A549 (cell line): ENCODE results near the gene ULBP3. TPM values are rescaled to one million over a fixed set of nuclear protein-coding genes. Genes with fewer than 3 reads are reported as not detected.

Experiments used
- ATAC-seq, 2 experiments: fragments of 200-7000 bp in 1 of 2; fragments of >200 bp in 1 of 2; cut with Nextera tagmentation in 1 of 2; cut with Tn5 transposase in 1 of 2; 3 replicates each; pipeline versions ENCODE4 v1.8.0 to v1.9.1; 2018 to 2020; ENCODE audit warnings: mild to moderate bottlenecking in 1 of 2, moderate library complexity in 1 of 2
- CTCF ChIA-PET: fragments of 300-600 bp; sonication (Branson Sonifier 250); formaldehyde crosslinking; extraction: SDS; loops from one replicate; lab custom pipeline; 2021; ENCODE audit warnings: antibody characterized with exemption, inconsistent platforms; lab: Yijun Ruan, JAX
- POLR2A ChIA-PET: fragments of 350-600 bp; formaldehyde crosslinking; extraction: SDS; loops from one replicate; lab custom pipeline; 2021; ENCODE audit warnings: antibody characterized with exemption, inconsistent platforms; lab: Yijun Ruan, JAX
- DNase-seq, 2 experiments: peaks; one replicate each; pipeline versions ENCODE4 v3.0.0 to v3.0.0-alpha.2; 2011 to 2016; ENCODE audit warnings: low read depth in 1 of 2, low spot score in 1 of 2
- FAIRE-seq: peaks from 2 replicates; lab custom pipeline; 2011; peaks lifted over from hg19 to GRCh38; lab: Jason Lieb, UNC
- H3K27ac ChIP-seq, 2 experiments: fragments of >200 bp; sonication (Bioruptor Twin); formaldehyde crosslinking; 3 replicates each; pipeline ENCODE4 v1.5.1; 2016 to 2017
- H3K4me1 ChIP-seq: fragments of >200 bp; sonication (Bioruptor Twin); formaldehyde crosslinking; 3 replicates; pipeline ENCODE4 v1.6.1; 2016
- H3K4me2 ChIP-seq: fragments of >200 bp; sonication (Bioruptor Twin); formaldehyde crosslinking; 3 replicates; pipeline ENCODE4 v1.6.1; 2016
- H3K4me3 ChIP-seq: fragments of >200 bp; sonication (Bioruptor Twin); formaldehyde crosslinking; 3 replicates; pipeline ENCODE4 v1.5.1; 2016
- H3K9me3 ChIP-seq: fragments of >200 bp; sonication (Bioruptor Twin); formaldehyde crosslinking; 3 replicates; pipeline ENCODE4 v1.6.1; 2016
- ATOH8 ChIP-seq: fragments of 250-450 bp; sonication (Bioruptor Pico); IDR thresholded peaks from 2 replicates; pipeline ENCODE4 v1.5.0; 2020; ENCODE audit warnings: low read depth, mild to moderate bottlenecking, moderate library complexity
- CHD2 ChIP-seq: fragments of 150-350 bp; IDR thresholded peaks from 2 replicates; pipeline ENCODE4 v1.6.1; 2014; ENCODE audit warnings: low read length; ENCODE audit not compliant: partially characterized antibody
- CHD4 ChIP-seq: fragments of 200-600 bp; sonication (generic); IDR thresholded peaks from 2 replicates; pipeline ENCODE4 v1.6.1; 2016; ENCODE audit warnings: antibody characterized with exemption, mild to moderate bottlenecking, borderline replicate concordance
- EHF ChIP-seq: fragments of 250-450 bp; sonication (Bioruptor Pico); IDR thresholded peaks from 2 replicates; pipeline ENCODE4 v1.5.0; 2020; ENCODE audit warnings: mild to moderate bottlenecking
- EHMT2 ChIP-seq: fragments of 200-600 bp; sonication (generic); IDR thresholded peaks from 2 replicates; pipeline ENCODE4 v1.6.1; 2016; ENCODE audit warnings: antibody characterized with exemption, low read depth, mild to moderate bottlenecking, moderate library complexity
- HDAC2 ChIP-seq: fragments of 200-600 bp; sonication (generic); IDR thresholded peaks from 2 replicates; pipeline ENCODE4 v1.6.1; 2016
- HEYL ChIP-seq: fragments of 250-450 bp; sonication (Bioruptor Pico); IDR thresholded peaks from 2 replicates; pipeline ENCODE4 v1.8.0; 2021; ENCODE audit warnings: mild to moderate bottlenecking, moderate library complexity
- HOXB5 ChIP-seq: fragments of 250-450 bp; sonication (Bioruptor Pico); IDR thresholded peaks from 2 replicates; pipeline ENCODE4 v1.5.0; 2020; ENCODE audit warnings: mild to moderate bottlenecking, moderate library complexity
- KDM1A ChIP-seq: fragments of 200-600 bp; sonication (generic); IDR thresholded peaks from 2 replicates; pipeline ENCODE4 v1.6.1; 2016; ENCODE audit warnings: low read depth, mild to moderate bottlenecking
- NFE2L2 ChIP-seq: fragments of 150-350 bp; conservative IDR thresholded peaks from 2 replicates; pipeline ENCODE4 v1.6.1; 2014; ENCODE audit warnings: low read length
- RARB ChIP-seq: fragments of 250-450 bp; sonication (Bioruptor Pico); IDR thresholded peaks from 2 replicates; pipeline ENCODE4 v1.8.0; 2021; ENCODE audit warnings: mild to moderate bottlenecking, moderate library complexity
- RCOR1 ChIP-seq: fragments of 150-350 bp; IDR thresholded peaks from 2 replicates; pipeline ENCODE4 v1.6.1; 2014; ENCODE audit warnings: antibody characterized with exemption, low read length, low read depth
- SMC3 ChIP-seq: fragments of >200 bp; sonication (Bioruptor Twin); formaldehyde crosslinking; IDR thresholded peaks from 3 replicates; pipeline ENCODE4 v1.6.1; 2018; ENCODE audit warnings: inconsistent platforms
- ZFP36 ChIP-seq: fragments of 450-650 bp; IDR thresholded peaks from 2 replicates; pipeline ENCODE4 v1.6.1; 2014; ENCODE audit warnings: borderline replicate concordance; ENCODE audit not compliant: partially characterized antibody
- WGBS: methylation state at CpG from one replicate; pipeline ENCODE4 v1.1.6; 2017; ENCODE audit errors: missing lambda C conversion rate; 5-methylcytosine and 5-hydroxymethylcytosine counted together
- polyA plus RNA-seq, 4 experiments: library from polyadenylated mRNA; depleted of rRNA in 3 of 4; stranded (reverse); fragments of >200 nt; fragmentation: RNase III in 1 of 4; extraction: RNeasy Plus Mini Kit Qiagen cat#74134 plus additional on column Dnase treatment in 1 of 4; gene quantifications; 2 replicates in 3 of 4; 3 replicates in 1 of 4; pipeline ENCODE4 v1.2.3, GENCODE V29; 2011 to 2017
- TF ChIP-seq, protein P1 (sequence below): IDR thresholded peaks from 2 replicates; pipeline ENCODE4 v1.6.1; 2012; ENCODE audit warnings: low read depth, borderline replicate concordance
- TF ChIP-seq, protein P2 (sequence below): fragments of >200 bp; sonication (Bioruptor Twin); formaldehyde crosslinking; IDR thresholded peaks from 2 replicates; pipeline ENCODE4 v1.6.1; 2016
- TF ChIP-seq, protein P3 (sequence below): fragments of >200 bp; sonication (Bioruptor Twin); formaldehyde crosslinking; IDR thresholded peaks from 3 replicates; pipeline ENCODE4 v1.5.1; 2016

The ULBP3 gene
- polyA plus RNA-seq, 2 of the 4 experiments (the other 2 are of a cell fraction) = 2.7 to 3.4 TPM

GRCh38 chr6:150036081-150036480 is 32.8 kb downstream of the ULBP3 start:
- 86% methylated on average over 1 of the region's 5 CpGs for WGBS
- ChIA-PET POLR2A (no interaction called here), CTCF (interaction anchor here (1.4 kb wide), 1 partner anchor 382 kb away, joined by 3 read pairs; no protein-coding TSS in a partner anchor)
- TF ChIP-seq, protein P1, sequence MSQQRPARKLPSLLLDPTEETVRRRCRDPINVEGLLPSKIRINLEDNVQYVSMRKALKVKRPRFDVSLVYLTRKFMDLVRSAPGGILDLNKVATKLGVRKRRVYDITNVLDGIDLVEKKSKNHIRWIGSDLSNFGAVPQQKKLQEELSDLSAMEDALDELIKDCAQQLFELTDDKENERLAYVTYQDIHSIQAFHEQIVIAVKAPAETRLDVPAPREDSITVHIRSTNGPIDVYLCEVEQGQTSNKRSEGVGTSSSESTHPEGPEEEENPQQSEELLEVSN = no peak
- no peak for ATAC-seq
- no peak for FAIRE-seq
- Histone ChIP-seq H3K4me3 (no peak overlapping the region), H3K27ac (no peak overlapping the region), H3K4me2 (no peak overlapping the region), H3K9me3 (no peaks in the 10 kb centered on the region), H3K4me1 (peaks cover 5% of the 10 kb centered on the region; the same call in 1 of the 3 replicates)
- DNase-seq = no peak

- ATAC-seq (no peak), FAIRE-seq (no peak), DNase-seq (no peak)
- POLR2A ChIA-PET = no interaction called here
- Histone ChIP-seq H3K4me2 (no peak overlapping the region), H3K4me1 (peaks cover 4% of the 10 kb centered on the region; the same call in 1 of the 3 replicates), H3K27ac (no peak overlapping the region), H3K4me3 (no peak overlapping the region), H3K9me3 (no peaks in the 10 kb centered on the region)
- CTCF ChIA-PET = interaction anchor here (0.9 to 1.1 kb wide), 4 partner anchors 9 to 373 kb away, joined by 3 read pairs; no protein-coding TSS in a partner anchor
- TF ChIP-seq ZFP36 (no peak), SMC3 (no peak), HDAC2 (no peak), CHD4 (no peak), HOXB5 (CRISPR knock-in tag) (no peak), CHD2 (no peak), KDM1A (no peak), RCOR1 (no peak), ATOH8 (no peak), HEYL (CRISPR knock-in tag) (no peak)
- 89% methylated on average over 6 of the region's 6 CpGs for WGBS
These were observed 35.6 kb downstream of the ULBP3 start for GRCh38 chr6:150033207-150033771.

- FAIRE-seq = no peak
- H3K4me2 ChIP-seq = no peak overlapping the region
- TF ChIP-seq EHMT2 (no peak), NFE2L2 (no peak), RARB (no peak), EHF (CRISPR knock-in tag) (no peak)
- TF ChIP-seq, protein P2, sequence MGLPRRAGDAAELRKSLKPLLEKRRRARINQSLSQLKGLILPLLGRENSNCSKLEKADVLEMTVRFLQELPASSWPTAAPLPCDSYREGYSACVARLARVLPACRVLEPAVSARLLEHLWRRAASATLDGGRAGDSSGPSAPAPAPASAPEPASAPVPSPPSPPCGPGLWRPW = no peak
- TF ChIP-seq, protein P3, sequence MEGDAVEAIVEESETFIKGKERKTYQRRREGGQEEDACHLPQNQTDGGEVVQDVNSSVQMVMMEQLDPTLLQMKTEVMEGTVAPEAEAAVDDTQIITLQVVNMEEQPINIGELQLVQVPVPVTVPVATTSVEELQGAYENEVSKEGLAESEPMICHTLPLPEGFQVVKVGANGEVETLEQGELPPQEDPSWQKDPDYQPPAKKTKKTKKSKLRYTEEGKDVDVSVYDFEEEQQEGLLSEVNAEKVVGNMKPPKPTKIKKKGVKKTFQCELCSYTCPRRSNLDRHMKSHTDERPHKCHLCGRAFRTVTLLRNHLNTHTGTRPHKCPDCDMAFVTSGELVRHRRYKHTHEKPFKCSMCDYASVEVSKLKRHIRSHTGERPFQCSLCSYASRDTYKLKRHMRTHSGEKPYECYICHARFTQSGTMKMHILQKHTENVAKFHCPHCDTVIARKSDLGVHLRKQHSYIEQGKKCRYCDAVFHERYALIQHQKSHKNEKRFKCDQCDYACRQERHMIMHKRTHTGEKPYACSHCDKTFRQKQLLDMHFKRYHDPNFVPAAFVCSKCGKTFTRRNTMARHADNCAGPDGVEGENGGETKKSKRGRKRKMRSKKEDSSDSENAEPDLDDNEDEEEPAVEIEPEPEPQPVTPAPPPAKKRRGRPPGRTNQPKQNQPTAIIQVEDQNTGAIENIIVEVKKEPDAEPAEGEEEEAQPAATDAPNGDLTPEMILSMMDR = no peak
- TF ChIP-seq, protein P1 = no peak
- H3K9me3 ChIP-seq = no peaks in the 10 kb centered on the region
- DNase-seq = no peak
- no peaks in the 10 kb centered on the region; the same call in 2 of the 3 replicates for H3K4me1 ChIP-seq
- no peak overlapping the region for H3K4me3 ChIP-seq
- no peak for ATAC-seq
- ChIA-PET POLR2A (no interaction called here), CTCF (interaction anchor here (0.6 to 1.1 kb wide), 4 partner anchors 10 to 888 kb away, joined by 3 to 4 read pairs (median 3); no protein-coding TSS in a partner anchor)
- H3K27ac ChIP-seq = no peak overlapping the region
- WGBS = 77% methylated on average over 7 of the region's 8 CpGs
These were observed 36.3 kb downstream of the ULBP3 start for GRCh38 chr6:150032598-150032997.
